H1 (cell line): ENCODE measurements around the gene CEP44.
"Not testable (repeated sequence)": the region's sequence is repeated elsewhere in the genome, so short reads cannot be mapped to it uniquely, and the experiment has no call there.

Experiments used
- CEBPB ChIP-seq: IDR thresholded peaks from 2 replicates; pipeline ENCODE4 v1.6.1; 2012; ENCODE audit warnings: low read depth, low read length
- E2F6 ChIP-seq: IDR thresholded peaks from 2 replicates; pipeline ENCODE4 v1.6.1; 2012; ENCODE audit warnings: inconsistent platforms
- EZH2 ChIP-seq: fragments of 200-600 bp; sonication (generic); IDR thresholded peaks from 2 replicates; pipeline ENCODE4 v1.7.1; 2012; ENCODE audit warnings: low read depth, mild to moderate bottlenecking, moderate library complexity, low read length, inconsistent platforms; ENCODE audit not compliant: severe bottlenecking
- GTF2F1 ChIP-seq: IDR thresholded peaks from 2 replicates; pipeline ENCODE4 v1.6.1; 2012; ENCODE audit warnings: low read depth, low read length, improper control_type of control experiment, borderline replicate concordance
- MAFK ChIP-seq: IDR thresholded peaks from 2 replicates; pipeline ENCODE4 v1.6.1; 2012; ENCODE audit warnings: low read depth, mild to moderate bottlenecking, improper control_type of control experiment, low read length
- NRF1 ChIP-seq: IDR thresholded peaks from 2 replicates; pipeline ENCODE4 v1.6.1; 2011; ENCODE audit warnings: mild to moderate bottlenecking, low read depth, low read length, improper control_type of control experiment
- POLR2A ChIP-seq, 2 experiments: IDR thresholded peaks; 1 replicate in 1 of 2; 2 replicates in 1 of 2; pipeline ENCODE4 v1.6.1; 2011; ENCODE audit warnings: low read depth in 2 of 2, low read length in 2 of 2, mild to moderate bottlenecking in 2 of 2; ENCODE audit errors: control extremely low read depth in 1 of 2
- TAF1 ChIP-seq: IDR thresholded peaks from 2 replicates; pipeline ENCODE4 v1.6.1; 2011; ENCODE audit warnings: mild to moderate bottlenecking, low read depth, low read length
- TF ChIP-seq, protein P1 (sequence below), 3 experiments: IDR thresholded peaks; 1 replicate in 2 of 3; 2 replicates in 1 of 3; pipeline versions ENCODE4 v1.5.1 to v1.6.1; 2011; ENCODE audit warnings: low read length in 3 of 3, mild to moderate bottlenecking in 3 of 3, inconsistent platforms in 2 of 3, low read depth in 1 of 3, moderate library complexity in 1 of 3; ENCODE audit not compliant: insufficient read depth in 1 of 3; ENCODE audit errors: control extremely low read depth in 1 of 3

DNA sequence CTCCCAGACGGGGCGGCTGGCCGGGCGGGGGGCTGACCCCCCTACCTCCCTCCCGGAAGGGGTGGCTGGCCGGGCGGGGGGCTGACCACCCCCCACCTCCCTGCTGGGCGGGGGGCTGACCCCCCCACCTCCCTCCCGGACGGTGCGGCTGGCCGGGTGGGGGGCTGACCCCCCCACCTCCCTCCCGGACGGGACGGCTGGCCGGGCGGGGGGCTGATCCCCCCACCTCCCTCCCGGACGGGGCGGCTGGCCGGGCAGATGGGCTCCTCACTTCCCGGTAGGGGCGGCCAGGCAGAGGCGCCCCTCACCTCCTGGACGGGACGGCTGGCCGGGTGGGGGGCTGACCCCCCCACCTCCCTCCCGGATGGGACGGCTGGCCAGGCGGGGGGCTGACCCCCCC is 10.9 kb downstream of the CEP44 start:
- TF ChIP-seq POLR2A (IDR thresholded peaks at IDR 0.05; ENCODE audit: control extremely low read depth in 1 of 2, low read depth in 2 of 2, low read length in 2 of 2); E2F6; MAFK; EZH2; CEBPB; GTF2F1; NRF1; TAF1: not testable (repeated sequence)
- TF ChIP-seq, protein P1, sequence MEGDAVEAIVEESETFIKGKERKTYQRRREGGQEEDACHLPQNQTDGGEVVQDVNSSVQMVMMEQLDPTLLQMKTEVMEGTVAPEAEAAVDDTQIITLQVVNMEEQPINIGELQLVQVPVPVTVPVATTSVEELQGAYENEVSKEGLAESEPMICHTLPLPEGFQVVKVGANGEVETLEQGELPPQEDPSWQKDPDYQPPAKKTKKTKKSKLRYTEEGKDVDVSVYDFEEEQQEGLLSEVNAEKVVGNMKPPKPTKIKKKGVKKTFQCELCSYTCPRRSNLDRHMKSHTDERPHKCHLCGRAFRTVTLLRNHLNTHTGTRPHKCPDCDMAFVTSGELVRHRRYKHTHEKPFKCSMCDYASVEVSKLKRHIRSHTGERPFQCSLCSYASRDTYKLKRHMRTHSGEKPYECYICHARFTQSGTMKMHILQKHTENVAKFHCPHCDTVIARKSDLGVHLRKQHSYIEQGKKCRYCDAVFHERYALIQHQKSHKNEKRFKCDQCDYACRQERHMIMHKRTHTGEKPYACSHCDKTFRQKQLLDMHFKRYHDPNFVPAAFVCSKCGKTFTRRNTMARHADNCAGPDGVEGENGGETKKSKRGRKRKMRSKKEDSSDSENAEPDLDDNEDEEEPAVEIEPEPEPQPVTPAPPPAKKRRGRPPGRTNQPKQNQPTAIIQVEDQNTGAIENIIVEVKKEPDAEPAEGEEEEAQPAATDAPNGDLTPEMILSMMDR (IDR thresholded peaks at IDR 0.05; ENCODE audit: control extremely low read depth in 1 of 3, insufficient read depth in 1 of 3, low read depth in 1 of 3, low read length in 3 of 3) = not testable (repeated sequence)
